ENCODE results near the gene CCR5AS.
"Not testable (repeated sequence)": the region's sequence is repeated elsewhere in the genome, so short reads cannot be mapped to it uniquely, and the experiment has no call there.

The CCR5AS gene

GRCh38 chr3:46353090-46353489, 53.8 kb downstream of the CCR5AS start:
- DNase-seq: no peak

- DNase-seq: no peak
These were observed 55.2 kb downstream of the CCR5AS start for GRCh38 chr3:46351646-46352045.

- DNase-seq: no peak
These were observed 56.7 kb downstream of the CCR5AS start for GRCh38 chr3:46350262-46350565.

- no peak for DNase-seq
These were observed 57.2 kb downstream of the CCR5AS start for GRCh38 chr3:46349484-46350261.

GRCh38 chr3:46348823-46349482, 57.9 kb downstream of the CCR5AS start:
- DNase-seq: no peak

GRCh38 chr3:46344476-46344875, 62.4 kb downstream of the CCR5AS start:
- no peak for DNase-seq

- DNase-seq: no peak
These were observed 68.0 kb downstream of the CCR5AS start for GRCh38 chr3:46338840-46339239.

- DNase-seq: no peak
These were observed 69.0 kb downstream of the CCR5AS start for GRCh38 chr3:46337911-46338310.

- no peak for DNase-seq
These were observed 71.3 kb downstream of the CCR5AS start for GRCh38 chr3:46335541-46335940.

GRCh38 chr3:46334741-46335478, 72.0 kb downstream of the CCR5AS start:
- DNase-seq: no peak

GRCh38 chr3:46330676-46331075, 76.2 kb downstream of the CCR5AS start:
- DNase-seq: not testable (repeated sequence)

- no peak for DNase-seq
These were observed 81.1 kb downstream of the CCR5AS start for GRCh38 chr3:46325645-46326300.

- DNase-seq: no peak
These were observed 82.8 kb downstream of the CCR5AS start for GRCh38 chr3:46324036-46324435.

- DNase-seq: no peak
These were observed 85.3 kb downstream of the CCR5AS start for GRCh38 chr3:46321461-46322104.

- no peak for DNase-seq
These were observed 88.5 kb downstream of the CCR5AS start for GRCh38 chr3:46318207-46318927.

GRCh38 chr3:46316206-46316605, 90.7 kb downstream of the CCR5AS start:
- DNase-seq: no peak

GRCh38 chr3:46314517-46314916, 92.3 kb downstream of the CCR5AS start:
- DNase-seq: no peak
